Vagina (tissue), 2 donors: Measurements from ENCODE around the gene OR2A42.
"Not testable (repeated sequence)": the region's sequence is repeated elsewhere in the genome, so short reads cannot be mapped to it uniquely, and the experiment has no call there.

Experiments used
- CTCF ChIP-seq, 3 experiments: fragments of 450-650 bp in 2 of 3; fragments of 200-600 bp in 1 of 3; sonication (generic) in 1 of 3; IDR thresholded peaks; one replicate each; pipeline ENCODE4 v1.5.1; 2017 to 2019; ENCODE audit warnings: antibody characterized with exemption in 3 of 3, mild to moderate bottlenecking in 2 of 3, moderate library complexity in 2 of 3
- POLR2A ChIP-seq, 2 donors: fragments of 450-650 bp; IDR thresholded peaks; one replicate each; pipeline ENCODE4 v1.6.1; 2017; ENCODE audit warnings: antibody characterized with exemption in 2 of 2, mild to moderate bottlenecking in 2 of 2, moderate library complexity in 2 of 2

- not testable (repeated sequence) for TF ChIP-seq CTCF, POLR2A (IDR thresholded peaks at IDR 0.05)
Observed at GRCh38 chr7:144247674-144248330, 8.4 kb upstream of the OR2A42 start.
